Measurements from ENCODE around the gene STON2. TPM values are rescaled to one million over a fixed set of nuclear protein-coding genes. Genes with fewer than 3 reads are reported as not detected.

The STON2 gene
- total and polyA plus RNA-seq, 2 of the 13 experiments (the other 11 are each of a cell fraction or from before 2014, with no cell fraction given) = 2.1 to 11.0 TPM

- no peak for TF ChIP-seq HNRNPLL (IDR thresholded peaks at IDR 0.05; ENCODE audit: low read depth, low read length, poor library complexity, severe bottlenecking)
- no peak for TF ChIP-seq KDM5A (IDR thresholded peaks at IDR 0.05; ENCODE audit: borderline replicate concordance, low read length)
- no peak for TF ChIP-seq GABPA (IDR thresholded peaks at IDR 0.05; ENCODE audit: low read depth, low read length)
- TF ChIP-seq GABPA (CRISPR knock-in tag; IDR thresholded peaks at IDR 0.05; ENCODE audit: low read depth) = no peak
- no peak for TF ChIP-seq ZNF383 (CRISPR knock-in tag; IDR thresholded peaks at IDR 0.05; ENCODE audit: borderline replicate concordance)
- no peak for TF ChIP-seq ZNF224 (CRISPR knock-in tag; IDR thresholded peaks at IDR 0.05)
- TF ChIP-seq SRF (IDR thresholded peaks at IDR 0.05; ENCODE audit: low read depth, low read length) = no peak
- TF ChIP-seq ZNF446 (CRISPR knock-in tag; IDR thresholded peaks at IDR 0.05) = no peak
- TF ChIP-seq PPARG (CRISPR knock-in tag; conservative IDR thresholded peaks at IDR 0.05) = no peak
- TF ChIP-seq BATF2 (CRISPR knock-in tag; IDR thresholded peaks at IDR 0.05) = no peak
- TF ChIP-seq RARG (CRISPR knock-in tag; IDR thresholded peaks at IDR 0.05; ENCODE audit: low read depth) = no peak
Observed at GRCh38 chr14:81432219-81432661, 32.1 kb upstream of the STON2 start (continued).

GRCh38 chr14:81430235-81430634 lies 30.1 kb upstream of the STON2 start:
- ChIA-PET CTCF (ENCODE audit: low intra/inter-chr PET ratio, low total read pairs) (no interaction called here), POLR2A (no interaction called here)
- Histone ChIP-seq H3K79me2 (ENCODE audit: insufficient read depth, low read length) (no peaks in the 10 kb centered on the region), H3K9me3 (ENCODE audit: low read length) (no peaks in the 10 kb centered on the region), H3K27ac (ENCODE audit: extremely low read length, insufficient read depth, low read length) (no peak overlapping the region), H3K4me3 (replicated peaks in 1 of 3; ENCODE audit: insufficient read depth in 1 of 3, low read depth in 2 of 3, low read length in 3 of 3) (no peak overlapping the region), H3K9ac (ENCODE audit: insufficient read depth, low read depth, low read length) (no peak overlapping the region), H3K27me3 (ENCODE audit: control insufficient read depth in 1 of 2, insufficient read depth in 2 of 2, low read length in 2 of 2) (no peaks in the 10 kb centered on the region), H3K36me3 (replicated peaks in 1 of 2; ENCODE audit: control insufficient read depth in 1 of 2, insufficient read depth in 2 of 2, low read length in 2 of 2) (no peaks in the 10 kb centered on the region; a peak in 1 of 5 replicates), H4K20me1 (ENCODE audit: insufficient read depth, low read length) (no peaks in the 10 kb centered on the region), H2AFZ (ENCODE audit: low read length) (no peak overlapping the region), H3K4me1 (ENCODE audit: insufficient read depth, low read length) (peaks cover 11% of the 10 kb centered on the region), H3K4me2 (ENCODE audit: low read depth, low read length) (no peak overlapping the region)
- intact Hi-C loops (cut with micrococcal nuclease; ENCODE audit: unreplicated experiment) = no loop called here
- FAIRE-seq = no peak
- ATAC-seq = no peak
- BruUV-seq (replicated peaks) = no TSS peak
- in situ Hi-C loops (cut with HindIII; ENCODE audit: extremely low pct_ligation_motif_present, low pct_unique_long_range_greater_than_20kb) = no loop called here
- 92% methylated on average over 5 of the region's 5 CpGs for WGBS (ENCODE audit: low lambda C conversion rate)
- no peak for DNase-seq (ENCODE audit: low spot score)
- no peak for TF ChIP-seq RAD21 (CRISPR knock-in tag; IDR thresholded peaks at IDR 0.05)
- TF ChIP-seq ZNF136 (CRISPR knock-in tag; IDR thresholded peaks at IDR 0.05; ENCODE audit: low read depth) = no peak
- no peak for TF ChIP-seq HNF1A (IDR thresholded peaks at IDR 0.05; ENCODE audit: low read depth)
- no peak for TF ChIP-seq HNF1A (CRISPR knock-in tag; IDR thresholded peaks at IDR 0.05; ENCODE audit: borderline replicate concordance)
